GM10248 (cell line): ENCODE data around the gene EFEMP1.

Source experiments
- CTCF ChIA-PET: fragments of 300-600 bp; sonication (Branson Sonifier 250); formaldehyde crosslinking; extraction: SDS; loops from one replicate; lab custom pipeline; 2021; ENCODE audit warnings: antibody characterized with exemption; lab: Yijun Ruan, JAX
- POLR2A ChIA-PET: fragments of 350-650 bp; sonication (Branson Sonifier 250); formaldehyde crosslinking; extraction: SDS; loops from one replicate; lab custom pipeline; 2020; ENCODE audit warnings: antibody characterized with exemption; lab: Yijun Ruan, JAX
- DNase-seq: peaks from one replicate; pipeline ENCODE4 v3.0.0; 2012; ENCODE audit errors: extremely low spot score
- CTCF ChIP-seq: IDR thresholded peaks from 2 replicates; pipeline ENCODE4 v1.5.1; 2012; ENCODE audit warnings: mild to moderate bottlenecking, low read depth; ENCODE audit errors: extremely low read depth, missing control alignments, control extremely low read depth

EFEMP1 gene

GRCh38 chr2:55951533-55951932, 28.0 kb upstream of the EFEMP1 start:
- ChIA-PET POLR2A (no interaction called here), CTCF (interaction anchor here (6.4 kb wide), 1 partner anchor 10 kb away, joined by 32 read pairs; no protein-coding TSS in a partner anchor)
- TF ChIP-seq CTCF = no peak
- DNase-seq = no peak

GRCh38 chr2:55949613-55950012, 26.0 kb upstream of the EFEMP1 start:
- TF ChIP-seq CTCF = no peak
- ChIA-PET POLR2A (no interaction called here), CTCF (interaction anchor here (1.7 to 6.4 kb wide), 2 partner anchors 12 to 28 kb away, joined by 3 to 32 read pairs; no protein-coding TSS in a partner anchor)
- DNase-seq = no peak

GRCh38 chr2:55949211-55949610, 25.6 kb upstream of the EFEMP1 start:
- POLR2A ChIA-PET = no interaction called here
- CTCF ChIA-PET = interaction anchor here (1.7 to 6.4 kb wide), 2 partner anchors 12 to 28 kb away, joined by 3 to 32 read pairs; no protein-coding TSS in a partner anchor
- no peak for DNase-seq
- TF ChIP-seq CTCF = no peak

- DNase-seq = no peak
- POLR2A ChIA-PET = no interaction called here
- CTCF ChIA-PET = interaction anchor here (1.7 to 6.4 kb wide), 2 partner anchors 13 to 29 kb away, joined by 3 to 32 read pairs; no protein-coding TSS in a partner anchor
- TF ChIP-seq CTCF = no peak
These were observed 24.8 kb upstream of the EFEMP1 start for GRCh38 chr2:55948176-55948923.

GRCh38 chr2:55947752-55948151, 24.2 kb upstream of the EFEMP1 start:
- POLR2A ChIA-PET = no interaction called here
- TF ChIP-seq CTCF = no peak
- DNase-seq = no peak
- CTCF ChIA-PET = interaction anchor here (6.4 kb wide), 1 partner anchor 14 kb away, joined by 32 read pairs; no protein-coding TSS in a partner anchor

- no peak for DNase-seq
- no peak for TF ChIP-seq CTCF
- POLR2A ChIA-PET = no interaction called here
- CTCF ChIA-PET = interaction anchor here (1.6 to 6.4 kb wide), 2 partner anchors 14 to 176 kb away, joined by 3 to 32 read pairs; no protein-coding TSS in a partner anchor
These were observed 23.2 kb upstream of the EFEMP1 start for GRCh38 chr2:55946793-55947192.
